Activated B cell treated with CpG ODN at 0.5 μM for 24 hours (primary cell): ENCODE measurements around the gene NCOA1. TPM values are rescaled to one million over a fixed set of nuclear protein-coding genes. Genes with fewer than 3 reads are reported as not detected.

Source experiments
- ATAC-seq: fragments of 200-7000 bp; cut with Tn5 transposase; one replicate; pipeline ENCODE4 v1.10.0; 2021; ENCODE audit warnings: low read depth, mild to moderate bottlenecking, moderate library complexity
- CTCF ChIA-PET: fragments of 350-600 bp; sonication (Branson Sonifier 250); formaldehyde crosslinking; loops from one replicate; lab custom pipeline; 2021; ENCODE audit warnings: antibody characterized with exemption; lab: Charles Lee
- POLR2A ChIA-PET: fragments of 350-600 bp; sonication (Branson Sonifier 250); formaldehyde crosslinking; loops from one replicate; lab custom pipeline; 2021; ENCODE audit warnings: antibody characterized with exemption; lab: Charles Lee
- DNase-seq: peaks from one replicate; pipeline ENCODE4 v3.0.0; 2022
- H3K27ac Mint-ChIP-seq: one replicate; pipeline ENCODE4 v1.8.0; 2020; ENCODE audit warnings: mixed read lengths
- H3K27me3 Mint-ChIP-seq: one replicate; pipeline ENCODE4 v1.8.0; 2021; ENCODE audit warnings: mixed read lengths
- H3K36me3 Mint-ChIP-seq: one replicate; pipeline ENCODE4 v1.8.0; 2021; ENCODE audit warnings: low read depth, mixed read lengths
- H3K4me1 Mint-ChIP-seq: one replicate; pipeline ENCODE4 v1.8.0; 2021; ENCODE audit warnings: mixed read lengths
- H3K4me3 Mint-ChIP-seq: one replicate; pipeline ENCODE4 v1.8.0; 2020; ENCODE audit warnings: mild to moderate bottlenecking, mixed read lengths
- H3K9me3 Mint-ChIP-seq: one replicate; pipeline ENCODE4 v1.8.0; 2020; ENCODE audit warnings: mixed read lengths
- intact Hi-C: fragments of 100-400 bp; cut with micrococcal nuclease; formaldehyde crosslinking; loops from one replicate; pipeline ENCODE4 v1.15.1; 2024
- total RNA-seq: library from RNA; stranded (reverse); gene quantifications from 2 replicates; pipeline ENCODE4 v1.2.3, GENCODE V29; 2022
- TF ChIP-seq, protein P1 (sequence below): fragments of 200-600 bp; IDR thresholded peaks from one replicate; pipeline ENCODE4 v1.8.0; 2022; ENCODE audit warnings: antibody characterized with exemption, mild to moderate bottlenecking

Gene NCOA1
- total RNA-seq, 1 donor from 2014 or later: 49.5 TPM

- TF ChIP-seq, protein P1, sequence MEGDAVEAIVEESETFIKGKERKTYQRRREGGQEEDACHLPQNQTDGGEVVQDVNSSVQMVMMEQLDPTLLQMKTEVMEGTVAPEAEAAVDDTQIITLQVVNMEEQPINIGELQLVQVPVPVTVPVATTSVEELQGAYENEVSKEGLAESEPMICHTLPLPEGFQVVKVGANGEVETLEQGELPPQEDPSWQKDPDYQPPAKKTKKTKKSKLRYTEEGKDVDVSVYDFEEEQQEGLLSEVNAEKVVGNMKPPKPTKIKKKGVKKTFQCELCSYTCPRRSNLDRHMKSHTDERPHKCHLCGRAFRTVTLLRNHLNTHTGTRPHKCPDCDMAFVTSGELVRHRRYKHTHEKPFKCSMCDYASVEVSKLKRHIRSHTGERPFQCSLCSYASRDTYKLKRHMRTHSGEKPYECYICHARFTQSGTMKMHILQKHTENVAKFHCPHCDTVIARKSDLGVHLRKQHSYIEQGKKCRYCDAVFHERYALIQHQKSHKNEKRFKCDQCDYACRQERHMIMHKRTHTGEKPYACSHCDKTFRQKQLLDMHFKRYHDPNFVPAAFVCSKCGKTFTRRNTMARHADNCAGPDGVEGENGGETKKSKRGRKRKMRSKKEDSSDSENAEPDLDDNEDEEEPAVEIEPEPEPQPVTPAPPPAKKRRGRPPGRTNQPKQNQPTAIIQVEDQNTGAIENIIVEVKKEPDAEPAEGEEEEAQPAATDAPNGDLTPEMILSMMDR: no peak
- Mint-ChIP-seq H3K27ac (no peak overlapping the region), H3K4me1 (peaks cover 53% of the 10 kb centered on the region), H3K4me3 (no peak overlapping the region), H3K27me3 (no peaks in the 10 kb centered on the region), H3K9me3 (no peaks in the 10 kb centered on the region), H3K36me3 (no peaks in the 10 kb centered on the region)
- ATAC-seq (no peak), DNase-seq (no peak)
- intact Hi-C loops: no loop called here
- ChIA-PET POLR2A (no interaction called here), CTCF (no interaction called here)
Measured at GRCh38 chr2:24513281-24514071, 22.4 kb downstream of the NCOA1 start.

DNA sequence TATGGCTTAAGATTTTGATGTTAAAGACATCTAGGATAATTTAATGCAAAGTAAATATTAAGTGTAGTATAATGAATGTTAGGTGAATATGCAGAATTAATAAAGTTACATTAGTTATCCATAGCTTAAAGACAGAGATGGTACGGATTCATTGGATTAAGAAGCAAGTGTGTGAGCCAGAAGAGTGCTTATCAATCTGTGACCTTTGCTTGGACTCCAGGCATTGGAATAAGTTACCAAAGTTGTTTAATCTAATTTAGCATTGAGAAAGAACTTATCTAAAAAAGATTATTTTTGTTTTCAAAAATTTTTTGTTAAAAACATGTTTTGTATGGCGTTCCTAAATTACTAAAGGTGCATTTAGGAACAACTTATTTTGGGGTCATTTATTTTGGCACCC is 23.8 kb downstream of the NCOA1 start:
- peaks cover 41% of the 10 kb centered on the region for H3K4me1 Mint-ChIP-seq

DNA sequence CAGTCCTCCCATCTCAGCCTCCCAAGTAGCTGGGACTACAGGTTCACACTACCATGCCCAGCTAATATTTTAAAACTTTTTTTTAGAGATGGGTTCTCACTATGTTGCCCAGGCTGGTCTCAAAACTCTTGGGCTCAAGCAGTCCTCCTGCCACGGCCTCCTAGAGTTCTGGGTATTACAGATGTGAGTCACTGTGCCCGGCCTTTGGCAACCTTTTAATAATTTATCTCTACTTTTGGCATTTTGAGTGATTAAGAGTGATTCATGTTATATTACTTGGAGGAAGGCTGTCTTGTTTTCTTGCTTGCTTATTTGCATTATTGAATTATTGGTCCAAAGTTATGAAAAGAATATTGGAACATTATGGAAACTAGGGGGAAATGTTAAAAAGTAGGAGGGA is 24.3 kb downstream of the NCOA1 start:
- Mint-ChIP-seq H3K27ac (no peak overlapping the region), H3K9me3 (no peaks in the 10 kb centered on the region), H3K4me3 (no peak overlapping the region), H3K36me3 (no peaks in the 10 kb centered on the region), H3K4me1 (peaks cover 35% of the 10 kb centered on the region), H3K27me3 (no peaks in the 10 kb centered on the region)
- no peak for DNase-seq
- intact Hi-C loops: no loop called here
- TF ChIP-seq, protein P1: no peak
- ATAC-seq: no peak
- ChIA-PET POLR2A (interaction anchor here (0.6 kb wide), 1 partner anchor 51 kb away, joined by 4 read pairs; no protein-coding TSS in a partner anchor), CTCF (interaction anchor here (1.2 kb wide), 1 partner anchor 24 kb away, joined by 3 read pairs; the partner anchor contains the start of gene NCOA1)

More for the DNA sequence above, 23.8 kb downstream of the NCOA1 start:
- TF ChIP-seq, protein P1: no peak
- DNase-seq (no peak), ATAC-seq (no peak)
- intact Hi-C loops: no loop called here
- ChIA-PET POLR2A (interaction anchor here (0.6 to 0.7 kb wide), 2 partner anchors 51 to 155 kb away, joined by 3 to 4 read pairs; no protein-coding TSS in a partner anchor), CTCF (no interaction called here)
- Mint-ChIP-seq H3K27me3 (no peaks in the 10 kb centered on the region), H3K27ac (no peak overlapping the region), H3K36me3 (no peaks in the 10 kb centered on the region), H3K9me3 (no peaks in the 10 kb centered on the region), H3K4me3 (no peak overlapping the region)

DNA sequence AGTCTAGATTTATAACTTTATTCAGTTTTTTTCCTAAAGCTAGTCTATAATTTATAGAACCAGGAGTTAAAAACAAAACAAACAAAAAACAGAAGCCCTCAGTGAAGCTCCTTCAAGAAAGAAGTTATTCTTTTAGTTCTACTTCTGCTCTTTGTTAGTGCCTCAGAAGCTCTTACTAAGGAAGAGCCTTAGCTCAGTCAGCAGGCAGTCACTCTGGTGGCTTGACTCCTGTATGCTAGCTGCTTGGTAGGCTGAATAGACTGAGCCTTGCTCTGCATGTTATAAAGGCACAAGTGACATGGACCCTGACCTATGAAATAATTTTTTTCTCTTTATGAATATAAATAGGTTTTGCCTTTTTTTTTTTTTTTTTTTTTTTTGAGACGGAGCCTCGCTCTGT is 24.8 kb downstream of the NCOA1 start:
- Mint-ChIP-seq H3K4me3 (no peak overlapping the region), H3K27me3 (no peaks in the 10 kb centered on the region), H3K36me3 (no peaks in the 10 kb centered on the region), H3K27ac (no peak overlapping the region), H3K9me3 (no peaks in the 10 kb centered on the region), H3K4me1 (peaks cover 33% of the 10 kb centered on the region)
- ChIA-PET CTCF (interaction anchor here (1.2 kb wide), 1 partner anchor 25 kb away, joined by 3 read pairs; the partner anchor contains the start of gene NCOA1), POLR2A (no interaction called here)
- ATAC-seq (no peak), DNase-seq (no peak)
- TF ChIP-seq, protein P1: no peak
- intact Hi-C loops: no loop called here

DNA sequence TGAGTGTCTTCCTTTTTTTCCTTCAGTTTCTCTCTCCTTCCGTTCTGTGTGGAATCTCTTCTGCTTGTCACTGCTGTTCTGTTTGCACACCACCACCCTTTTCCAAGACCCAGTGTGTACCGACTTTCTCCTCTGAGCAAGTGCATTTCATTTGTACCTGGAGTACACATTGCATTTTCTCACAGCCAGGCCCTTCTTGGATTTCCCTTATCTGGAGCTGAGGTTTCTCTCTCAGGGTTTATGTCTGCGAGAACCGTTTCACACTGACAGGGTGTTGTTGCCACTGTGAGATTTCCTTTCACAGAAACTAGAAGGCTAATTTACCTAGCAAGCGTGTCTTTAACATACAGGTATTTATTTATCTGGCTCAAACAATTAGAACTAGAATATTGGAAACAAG is 26.2 kb downstream of the NCOA1 start:
- ChIA-PET POLR2A (no interaction called here), CTCF (no interaction called here)
- TF ChIP-seq, protein P1: no peak
- no peaks in the 10 kb centered on the region for H3K36me3 Mint-ChIP-seq
- intact Hi-C loops: no loop called here
- H3K27ac Mint-ChIP-seq: no peak overlapping the region
- ATAC-seq (no peak), DNase-seq (no peak)
- H3K4me3 Mint-ChIP-seq: no peak overlapping the region
- H3K27me3 Mint-ChIP-seq: no peaks in the 10 kb centered on the region
- H3K9me3 Mint-ChIP-seq: no peaks in the 10 kb centered on the region
- H3K4me1 Mint-ChIP-seq: peaks cover 35% of the 10 kb centered on the region
